GM18505 (cell line): ENCODE data around the gene CEP68.
"Not testable (repeated sequence)": the region's sequence is repeated elsewhere in the genome, so short reads cannot be mapped to it uniquely, and the experiment has no call there.

Source experiments
- ATAC-seq: cut with Tn5 transposase; IDR thresholded peaks from one replicate; pipeline ENCODE4 v1.9.1; 2021; ENCODE audit not compliant: unreplicated experiment
- POLR2A ChIP-seq: IDR thresholded peaks from 4 replicates; pipeline ENCODE4 v1.6.1; 2011; ENCODE audit warnings: borderline replicate concordance; ENCODE audit not compliant: insufficient read depth, insufficient read length; ENCODE audit errors: extremely low read depth

Gene CEP68

GRCh38 chr2:65056215-65057053 lies at the start of gene CEP68:
Gene CEP68, plus strand, starts transcription at chr2:65056416. Its CDS starts 13,029 bp downstream, at chr2:65069445.
- ATAC-seq: peak; percentile 78
- peak; percentile 69 for TF ChIP-seq POLR2A

- no peak for TF ChIP-seq POLR2A
- no peak for ATAC-seq
Observed at GRCh38 chr2:65013776-65014175, 42.4 kb upstream of the CEP68 start.

DNA sequence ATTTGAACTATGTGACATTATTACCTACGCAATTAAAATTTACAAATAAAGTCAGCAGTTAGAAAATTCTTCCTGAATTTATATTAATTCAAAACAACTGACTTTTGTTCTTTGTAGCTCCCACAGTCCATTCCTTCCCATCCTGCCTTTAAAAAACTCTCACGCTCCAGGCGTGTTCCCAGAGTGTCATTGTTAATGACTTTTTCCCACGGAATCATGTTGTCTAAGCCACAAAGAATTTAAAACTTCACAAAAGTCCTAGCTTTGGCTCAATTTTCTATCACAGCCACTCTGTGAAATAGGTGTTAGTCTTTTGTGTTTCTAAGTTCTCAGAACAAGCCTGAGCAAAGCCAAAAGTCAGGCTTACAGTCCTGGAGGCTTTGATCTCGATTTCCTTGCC lies 40.5 kb upstream of the CEP68 start:
- no peak for ATAC-seq
- no peak for TF ChIP-seq POLR2A

DNA sequence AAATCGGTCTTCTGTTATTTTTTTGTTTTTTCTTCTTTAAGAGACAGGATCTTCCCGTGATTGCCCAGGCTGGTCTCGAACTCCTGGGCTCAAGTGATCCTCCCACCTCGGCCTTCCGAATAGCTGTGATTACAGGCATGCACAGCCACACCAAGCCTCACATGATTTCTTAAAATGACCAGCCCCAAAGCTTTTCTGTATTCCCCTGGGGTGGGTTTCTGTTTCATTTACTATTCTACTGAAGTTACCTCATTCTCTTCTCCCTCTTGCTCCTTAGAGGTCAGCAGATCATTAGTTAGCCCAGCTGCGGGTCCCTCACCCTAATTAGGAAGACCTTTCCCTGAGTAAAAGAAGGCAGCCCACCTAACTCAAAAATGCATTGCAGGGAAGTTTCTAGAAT lies 39.4 kb upstream of the CEP68 start:
- no peak for ATAC-seq

DNA sequence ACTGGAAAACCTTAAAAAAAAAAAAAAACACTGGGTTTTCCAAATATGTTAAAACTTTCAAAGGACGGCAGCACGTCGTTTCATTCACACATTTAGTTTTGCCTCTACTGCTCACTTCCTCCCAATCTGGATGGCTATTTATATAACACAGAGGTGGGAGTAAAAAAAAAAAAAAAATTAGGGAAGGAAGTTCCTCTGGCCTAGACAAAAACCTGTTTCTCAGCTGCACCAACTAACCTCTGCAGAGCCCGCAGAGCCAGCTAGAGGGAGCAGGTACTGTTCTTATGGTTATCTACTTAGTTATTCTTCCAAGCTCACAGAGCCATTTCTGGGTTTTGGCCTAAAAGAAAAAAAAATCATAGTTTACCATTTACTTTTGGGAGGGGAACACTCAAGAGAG lies 38.9 kb upstream of the CEP68 start:
- no peak for TF ChIP-seq POLR2A
- ATAC-seq: no peak

More for the DNA sequence above, 39.4 kb upstream of the CEP68 start:
- no peak for TF ChIP-seq POLR2A

DNA sequence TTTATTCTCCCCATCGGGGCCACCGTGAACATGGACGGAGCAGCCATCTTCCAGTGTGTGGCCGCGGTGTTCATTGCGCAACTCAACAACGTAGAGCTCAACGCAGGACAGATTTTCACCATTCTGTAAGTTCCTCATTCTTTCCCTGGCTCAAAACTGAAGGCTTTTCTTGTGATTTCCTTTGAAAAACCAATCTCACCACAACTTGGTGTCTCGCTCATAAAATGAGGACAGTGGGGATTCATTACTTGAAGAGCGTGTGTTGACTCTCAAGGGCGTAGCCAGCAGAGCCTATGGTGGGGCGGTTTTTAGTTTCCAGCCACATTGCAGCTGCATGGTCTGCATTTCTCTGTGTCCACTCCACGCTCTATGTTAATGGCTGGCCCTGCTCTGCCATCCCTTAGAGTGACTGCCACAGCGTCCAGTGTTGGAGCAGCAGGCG lies 38.1 kb upstream of the CEP68 start:
- TF ChIP-seq POLR2A: no peak
- ATAC-seq: no peak

DNA sequence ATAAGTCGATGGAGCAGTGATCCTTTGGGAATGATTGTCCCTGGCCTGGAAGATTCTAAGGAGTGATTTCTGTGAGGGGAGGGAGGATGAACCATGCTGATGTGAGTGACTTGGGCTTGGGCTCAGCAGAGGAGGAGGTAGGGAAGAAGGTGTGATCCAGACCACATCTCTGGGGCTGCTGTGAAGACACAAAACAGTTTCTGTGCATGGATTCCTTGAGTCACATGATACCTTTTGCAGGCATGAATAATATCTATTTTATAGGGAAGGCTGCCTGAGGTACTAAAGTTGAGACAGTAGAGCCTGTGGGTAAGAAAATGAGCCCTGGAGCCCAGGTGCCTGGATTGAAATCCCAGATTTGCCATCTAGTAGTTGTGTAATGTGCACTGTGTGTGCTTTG lies 37.2 kb upstream of the CEP68 start:
- no peak for ATAC-seq

DNA sequence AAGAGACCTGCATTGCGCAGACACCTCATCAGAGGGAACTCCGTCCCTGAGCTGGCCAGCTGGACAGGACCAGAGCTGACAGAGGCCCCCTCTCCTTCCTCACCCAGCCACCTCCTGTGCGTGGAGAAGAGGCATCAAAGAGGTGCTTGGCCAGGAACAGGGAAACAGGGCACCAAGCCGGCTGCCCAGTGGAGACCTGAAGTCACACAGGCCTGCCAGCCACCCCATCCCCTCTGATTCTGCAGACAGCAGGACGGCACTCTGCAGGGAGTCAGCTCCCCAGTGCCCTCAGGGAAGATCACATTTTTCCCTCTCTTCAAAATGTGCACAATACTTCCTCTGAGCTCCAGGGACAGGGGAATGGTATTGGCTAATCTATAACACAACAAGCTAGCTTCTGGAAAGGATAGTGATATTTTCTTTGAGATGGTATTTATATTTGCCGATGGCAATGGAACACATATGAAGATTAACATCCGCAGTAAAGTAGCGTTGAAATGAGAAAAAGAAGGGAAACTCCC lies 36.5 kb upstream of the CEP68 start:
- no peak for TF ChIP-seq POLR2A
- no peak for ATAC-seq

More for the DNA sequence above, 37.2 kb upstream of the CEP68 start:
- no peak for TF ChIP-seq POLR2A

- not testable (repeated sequence) for ATAC-seq
Observed at GRCh38 chr2:65020251-65020650, 36.0 kb upstream of the CEP68 start.

DNA sequence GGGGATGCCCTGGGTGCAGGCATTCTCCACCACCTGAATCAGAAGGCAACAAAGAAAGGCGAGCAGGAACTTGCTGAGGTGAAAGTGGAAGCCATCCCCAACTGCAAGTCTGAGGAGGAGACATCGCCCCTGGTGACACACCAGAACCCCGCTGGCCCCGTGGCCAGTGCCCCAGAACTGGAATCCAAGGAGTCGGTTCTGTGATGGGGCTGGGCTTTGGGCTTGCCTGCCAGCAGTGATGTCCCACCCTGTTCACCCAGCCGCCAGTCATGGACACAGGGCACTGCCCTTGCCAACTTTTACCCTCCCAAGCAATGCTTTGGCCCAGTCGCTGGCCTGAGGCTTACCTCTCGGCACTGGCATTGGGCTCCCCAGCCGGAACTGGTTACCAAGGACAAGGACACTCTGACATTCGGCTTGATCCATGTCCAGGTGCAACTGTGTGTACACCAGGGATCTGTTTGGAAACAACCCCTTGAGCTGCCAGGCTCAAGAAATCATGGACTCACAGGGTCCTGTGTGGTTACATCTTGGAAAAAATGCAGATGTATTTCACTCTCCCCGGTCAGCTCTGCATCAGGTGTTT lies 35.2 kb upstream of the CEP68 start:
- TF ChIP-seq POLR2A: no peak
- ATAC-seq: no peak

DNA sequence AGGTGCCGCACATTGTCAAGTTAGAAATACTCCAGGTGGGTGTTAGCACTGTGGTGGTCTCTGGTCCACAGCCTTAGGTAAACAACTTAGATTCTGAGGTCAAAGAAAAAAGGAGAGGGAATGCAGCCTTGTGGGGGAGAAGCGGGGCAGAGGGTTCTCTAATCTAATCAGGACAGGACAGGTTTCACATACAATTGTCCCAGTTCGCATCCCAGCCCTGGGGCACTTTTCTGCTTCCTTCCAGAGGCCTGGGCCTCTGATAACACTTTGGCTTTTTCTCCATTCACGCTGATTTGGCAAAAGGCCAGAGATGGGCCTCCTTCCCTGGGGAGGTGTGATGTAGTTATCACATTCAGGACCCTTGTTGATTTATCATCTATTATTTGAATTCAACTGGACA lies 34.5 kb upstream of the CEP68 start:
- no peak for TF ChIP-seq POLR2A
- no peak for ATAC-seq

- ATAC-seq: no peak
Observed at GRCh38 chr2:65022189-65022588, 34.0 kb upstream of the CEP68 start.

DNA sequence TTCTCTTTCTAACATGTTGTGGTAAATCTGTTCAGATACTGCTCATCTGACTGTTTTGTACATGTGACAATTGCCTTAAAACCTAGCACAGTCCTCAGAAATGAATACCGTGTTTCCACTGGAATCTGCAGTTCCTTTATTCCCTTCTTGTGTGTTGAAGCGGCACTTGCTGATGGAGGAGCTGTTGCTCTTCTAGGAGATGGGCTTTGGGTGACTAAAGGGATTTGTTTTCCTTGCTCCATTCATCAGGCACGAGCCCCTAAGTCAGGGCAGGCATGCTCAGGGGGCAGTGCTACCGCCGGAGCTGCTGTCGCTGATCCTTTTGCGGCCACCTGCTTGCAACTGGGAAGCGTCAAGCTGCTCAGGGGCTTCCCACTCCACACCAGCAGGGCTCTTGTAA lies 32.5 kb upstream of the CEP68 start:
- no peak for ATAC-seq
- no peak for TF ChIP-seq POLR2A

More at GRCh38 chr2:65022189-65022588, 34.0 kb upstream of the CEP68 start:
- no peak for TF ChIP-seq POLR2A

- ATAC-seq: no peak
- TF ChIP-seq POLR2A: no peak
Observed at GRCh38 chr2:65024149-65024829, 31.9 kb upstream of the CEP68 start.

DNA sequence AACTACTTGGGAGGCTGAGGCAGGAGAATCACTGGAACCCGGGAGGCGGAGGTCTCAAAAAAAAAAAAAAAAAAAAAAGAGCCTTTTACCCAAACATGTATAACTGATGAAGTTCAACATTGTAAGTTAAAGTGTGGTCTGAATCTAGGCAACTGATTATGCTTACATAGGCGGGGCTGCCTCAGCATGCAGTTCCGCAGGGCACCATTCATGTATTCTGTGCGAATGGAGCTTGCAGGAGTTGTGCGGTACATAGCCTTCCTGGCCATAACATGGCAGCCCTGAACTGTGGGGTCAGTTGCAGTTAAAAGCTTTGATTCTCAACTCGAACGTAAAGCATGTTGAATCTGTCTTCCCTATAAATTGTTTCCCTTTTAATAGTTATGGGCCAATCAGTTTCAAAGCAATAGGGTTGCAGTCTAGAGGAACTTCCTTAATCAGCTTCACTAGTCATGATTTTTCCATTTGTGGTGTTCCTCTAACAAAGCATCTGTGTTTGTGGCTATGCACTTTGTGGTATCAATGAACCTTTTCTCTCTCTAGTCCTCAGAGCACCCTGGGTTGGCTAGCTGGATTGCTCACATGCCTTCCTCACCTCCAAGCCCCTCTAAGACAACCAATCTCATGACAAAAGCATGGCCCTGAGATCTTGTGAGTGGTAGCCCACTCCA lies 30.6 kb upstream of the CEP68 start:
- no peak for ATAC-seq
- TF ChIP-seq POLR2A: no peak
